HCT116 (cell line): ENCODE data around the gene DCP1B. TPM values are rescaled to one million over a fixed set of nuclear protein-coding genes. Genes with fewer than 3 reads are reported as not detected.

ENCODE experiments used
- ATAC-seq: fragments of 200-7000 bp; cut with Tn5 transposase; 2 replicates; pipeline ENCODE4 v1.9.1; 2020; ENCODE audit warnings: mild to moderate bottlenecking, moderate library complexity
- BruUV-seq: library from RNA; stranded (reverse); fragments of 400-500 nt; replicated peaks from 2 replicates; lab custom pipeline; 2021; lab: Mats Ljungman, UMichigan
- CTCF ChIA-PET: fragments of 300-600 bp; sonication (Branson Sonifier 250); formaldehyde crosslinking; loops from one replicate; lab custom pipeline; 2021; ENCODE audit warnings: antibody characterized with exemption; lab: Charles Lee
- POLR2A ChIA-PET: fragments of 300-600, 350-600 bp; sonication (Branson Sonifier 250); formaldehyde crosslinking; loops from one replicate; lab custom pipeline; 2021; ENCODE audit warnings: antibody characterized with exemption; lab: Charles Lee
- RAD21 ChIA-PET, 2 experiments: fragments of 300-600 bp; sonication (Branson Sonifier 250); formaldehyde crosslinking; loops; one replicate each; lab custom pipeline; 2023; ENCODE audit warnings: low total read pairs in 2 of 2; ENCODE audit not compliant: uncharacterized antibody in 2 of 2, unreplicated experiment in 2 of 2, low non-redundant PET in 1 of 2; lab: Charles Lee
- DNase-seq: peaks from one replicate; pipeline ENCODE4 v3.0.0-alpha.2; 2010; ENCODE audit warnings: low read depth, low spot score
- H2AFZ ChIP-seq: fragments of 200-600 bp; shearing (Covaris generic), sonication (generic); 2 replicates; pipeline ENCODE4 v1.6.1; 2017; ENCODE audit warnings: low read depth, mixed run types, mixed read lengths, antibody characterized with exemption, low read length; ENCODE audit not compliant: poor library complexity, severe bottlenecking
- H3K27ac ChIP-seq: 2 replicates; pipeline ENCODE4 v1.5.1; 2012; ENCODE audit warnings: low read depth, low read length
- H3K27me3 ChIP-seq: fragments of 200-600 bp; sonication (generic); 2 replicates; pipeline ENCODE4 v1.6.1; 2016; ENCODE audit warnings: mixed run types, low read length, mixed read lengths; ENCODE audit not compliant: insufficient read depth
- H3K36me3 ChIP-seq, 2 experiments: fragments of 200-500 bp in 1 of 2; fragments of 200-600 bp in 1 of 2; sonication (Bioruptor generic) in 1 of 2; sonication (generic) in 1 of 2; 2 replicates each; pipeline versions ENCODE4 v1.5.1 to v1.6.1; 2014 to 2016; ENCODE audit warnings: low read length in 2 of 2, inconsistent platforms in 1 of 2, mixed read lengths in 1 of 2, mixed run types in 1 of 2; ENCODE audit not compliant: insufficient read depth in 2 of 2, control insufficient read depth in 1 of 2
- H3K4me1 ChIP-seq, 2 experiments: fragments of 200-600 bp in 1 of 2; sonication (generic) in 1 of 2; 2 replicates each; pipeline versions ENCODE4 v1.5.1 to v1.6.1; 2012 to 2017; ENCODE audit warnings: low read length in 2 of 2, inconsistent platforms in 1 of 2, mild to moderate bottlenecking in 1 of 2, mixed read lengths in 1 of 2, mixed run types in 1 of 2, moderate library complexity in 1 of 2; ENCODE audit not compliant: insufficient read depth in 2 of 2, control insufficient read depth in 1 of 2
- H3K4me2 ChIP-seq: fragments of 200-600 bp; sonication (generic); 2 replicates; pipeline ENCODE4 v1.6.1; 2017; ENCODE audit warnings: mixed run types, low read length, mixed read lengths
- H3K4me3 ChIP-seq, 2 experiments: fragments of 200-600 bp in 1 of 2; sonication (generic) in 1 of 2; replicated peaks in 1 of 2; 2 replicates each; pipeline ENCODE4 v1.5.1; 2011 to 2016; ENCODE audit warnings: low read length in 2 of 2, control low read depth in 1 of 2, low read depth in 1 of 2, mild to moderate bottlenecking in 1 of 2, mixed read lengths in 1 of 2, mixed run types in 1 of 2
- H3K79me2 ChIP-seq: fragments of 200-600 bp; sonication (generic); 2 replicates; pipeline ENCODE4 v1.6.1; 2017; ENCODE audit warnings: mild to moderate bottlenecking, mixed run types, low read length, moderate library complexity, mixed read lengths; ENCODE audit not compliant: insufficient read depth
- H3K9ac ChIP-seq: fragments of 200-600 bp; sonication (generic); 2 replicates; pipeline ENCODE4 v1.6.1; 2016; ENCODE audit warnings: low read length, mixed read lengths
- H3K9me2 ChIP-seq: fragments of 200-600 bp; sonication (generic), shearing (Covaris generic); 2 replicates; pipeline ENCODE4 v1.6.1; 2017; ENCODE audit warnings: mixed run types, mild to moderate bottlenecking, moderate library complexity; ENCODE audit not compliant: insufficient read depth
- H3K9me3 ChIP-seq, 2 experiments: fragments of 200-500 bp in 1 of 2; fragments of 200-600 bp in 1 of 2; sonication (Bioruptor generic) in 1 of 2; sonication (generic) in 1 of 2; 2 replicates each; pipeline ENCODE4 v1.6.1; 2014 to 2017; ENCODE audit warnings: low read length in 2 of 2, mixed read lengths in 2 of 2, inconsistent platforms in 1 of 2, low read depth in 1 of 2, mild to moderate bottlenecking in 1 of 2, mixed run types in 1 of 2, moderate library complexity in 1 of 2; ENCODE audit not compliant: control insufficient read depth in 1 of 2, insufficient read depth in 1 of 2
- H4K20me1 ChIP-seq: fragments of 200-600 bp; sonication (generic), shearing (Covaris generic); 2 replicates; pipeline ENCODE4 v1.6.1; 2017; ENCODE audit warnings: mixed run types, mild to moderate bottlenecking, moderate library complexity; ENCODE audit not compliant: insufficient read depth
- ELF1 ChIP-seq: IDR thresholded peaks from 2 replicates; pipeline ENCODE4 v1.6.1; 2012; ENCODE audit warnings: low read depth, borderline replicate concordance
- POLR2AphosphoS5 ChIP-seq: IDR thresholded peaks from 2 replicates; pipeline ENCODE4 v1.6.1; 2011; ENCODE audit warnings: mild to moderate bottlenecking, low read depth, low read length, moderate library complexity
- RAD21 ChIP-seq: IDR thresholded peaks from 2 replicates; pipeline ENCODE4 v1.6.1; 2012; ENCODE audit warnings: low read depth, mild to moderate bottlenecking
- SRF ChIP-seq: IDR thresholded peaks from 2 replicates; pipeline ENCODE4 v1.6.1; 2012; ENCODE audit warnings: low read depth
- YY1 ChIP-seq: IDR thresholded peaks from 2 replicates; pipeline ENCODE4 v1.6.1; 2011; ENCODE audit warnings: low read length, low read depth, moderate library complexity, mild to moderate bottlenecking; ENCODE audit not compliant: insufficient replicate concordance; ENCODE audit errors: extremely low read depth
- intact Hi-C: fragments of 100-400 bp; cut with micrococcal nuclease; formaldehyde crosslinking; loops from 2 replicates; pipeline ENCODE4 v1.10.0; 2022
- total RNA-seq: library from RNA; stranded (reverse); gene quantifications from one replicate; pipeline ENCODE4 v1.2.1, GENCODE V29; 2021; ENCODE audit not compliant: unreplicated experiment
- TF ChIP-seq, protein P1 (sequence below): IDR thresholded peaks from 2 replicates; pipeline ENCODE4 v1.6.1; 2011; ENCODE audit warnings: mild to moderate bottlenecking, low read length, moderate library complexity; ENCODE audit not compliant: insufficient replicate concordance; ENCODE audit errors: extremely low read depth
- TF ChIP-seq, protein P2 (sequence below): IDR thresholded peaks from 2 replicates; pipeline ENCODE4 v1.6.1; 2012
- TF ChIP-seq, protein P3 (sequence below): IDR thresholded peaks from 2 replicates; pipeline ENCODE4 v1.6.1; 2012; ENCODE audit warnings: low read depth
- TF ChIP-seq, protein P4 (sequence below): IDR thresholded peaks from 2 replicates; pipeline ENCODE4 v1.6.1; 2012

The DCP1B gene
- total RNA-seq, 1 experiment from 2014 or later, result 13.8 TPM

DNA sequence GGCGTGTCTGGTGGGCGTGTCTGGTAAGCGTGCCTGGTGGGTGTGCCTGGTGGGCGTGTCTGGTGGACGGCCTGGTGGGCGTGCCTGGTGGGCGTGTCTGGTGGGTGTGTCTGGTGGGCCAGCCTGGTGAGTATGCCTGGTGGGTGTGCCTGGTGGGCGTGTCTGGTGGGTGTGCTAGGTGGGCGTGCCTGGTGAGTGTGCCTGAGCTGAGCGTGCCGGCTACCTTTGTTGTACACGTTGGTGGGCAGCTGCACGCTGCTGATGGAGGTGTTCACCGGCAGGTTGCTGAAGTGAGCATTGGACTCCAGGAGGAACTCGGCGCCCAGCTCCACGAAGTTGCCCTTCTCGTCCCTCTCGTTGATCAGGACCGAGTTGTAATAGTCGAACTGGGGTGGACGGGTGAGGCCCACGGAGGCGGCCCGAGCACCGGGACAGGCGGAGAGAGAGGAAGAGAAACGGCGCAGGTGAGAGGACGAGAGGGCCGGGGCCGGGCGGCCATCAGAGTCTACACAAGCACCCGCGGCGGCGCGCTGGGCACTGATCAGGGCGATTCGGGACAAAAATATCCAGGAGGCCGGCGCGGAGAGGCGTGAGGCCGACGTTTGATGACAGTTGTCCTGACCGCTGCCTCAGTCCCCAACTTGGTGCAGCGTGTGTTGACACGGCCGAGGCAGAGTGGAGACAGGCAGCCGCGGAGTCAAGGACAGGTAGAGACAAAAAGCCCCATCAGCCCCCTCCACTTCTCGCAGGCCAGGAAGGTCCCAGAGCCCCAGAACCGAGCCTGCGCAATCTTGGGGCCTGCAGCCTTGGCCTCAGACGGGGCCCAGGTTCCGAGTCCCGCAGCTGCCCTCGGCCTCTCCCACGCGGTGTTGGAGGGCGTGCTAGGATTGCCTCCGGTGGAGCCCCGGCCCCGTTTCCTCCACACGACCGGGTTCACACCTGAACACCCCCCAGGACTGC lies 96.3 kb downstream of the DCP1B start:
- no peaks in the 10 kb centered on the region for H3K9me2 ChIP-seq
- intact Hi-C loops, result no loop called here
- H3K4me3 ChIP-seq, result no peak overlapping the region
- ChIA-PET RAD21 (no interaction called here), CTCF (no interaction called here), POLR2A (no interaction called here)
- no peak overlapping the region for H3K4me2 ChIP-seq
- H3K27me3 ChIP-seq, result no peaks in the 10 kb centered on the region
- TF ChIP-seq, protein P1, sequence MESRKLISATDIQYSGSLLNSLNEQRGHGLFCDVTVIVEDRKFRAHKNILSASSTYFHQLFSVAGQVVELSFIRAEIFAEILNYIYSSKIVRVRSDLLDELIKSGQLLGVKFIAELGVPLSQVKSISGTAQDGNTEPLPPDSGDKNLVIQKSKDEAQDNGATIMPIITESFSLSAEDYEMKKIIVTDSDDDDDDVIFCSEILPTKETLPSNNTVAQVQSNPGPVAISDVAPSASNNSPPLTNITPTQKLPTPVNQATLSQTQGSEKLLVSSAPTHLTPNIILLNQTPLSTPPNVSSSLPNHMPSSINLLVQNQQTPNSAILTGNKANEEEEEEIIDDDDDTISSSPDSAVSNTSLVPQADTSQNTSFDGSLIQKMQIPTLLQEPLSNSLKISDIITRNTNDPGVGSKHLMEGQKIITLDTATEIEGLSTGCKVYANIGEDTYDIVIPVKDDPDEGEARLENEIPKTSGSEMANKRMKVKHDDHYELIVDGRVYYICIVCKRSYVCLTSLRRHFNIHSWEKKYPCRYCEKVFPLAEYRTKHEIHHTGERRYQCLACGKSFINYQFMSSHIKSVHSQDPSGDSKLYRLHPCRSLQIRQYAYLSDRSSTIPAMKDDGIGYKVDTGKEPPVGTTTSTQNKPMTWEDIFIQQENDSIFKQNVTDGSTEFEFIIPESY, result no peak
- TF ChIP-seq RAD21, result no peak
- TF ChIP-seq, protein P2, sequence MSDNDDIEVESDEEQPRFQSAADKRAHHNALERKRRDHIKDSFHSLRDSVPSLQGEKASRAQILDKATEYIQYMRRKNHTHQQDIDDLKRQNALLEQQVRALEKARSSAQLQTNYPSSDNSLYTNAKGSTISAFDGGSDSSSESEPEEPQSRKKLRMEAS, result no peak
- TF ChIP-seq, protein P3, sequence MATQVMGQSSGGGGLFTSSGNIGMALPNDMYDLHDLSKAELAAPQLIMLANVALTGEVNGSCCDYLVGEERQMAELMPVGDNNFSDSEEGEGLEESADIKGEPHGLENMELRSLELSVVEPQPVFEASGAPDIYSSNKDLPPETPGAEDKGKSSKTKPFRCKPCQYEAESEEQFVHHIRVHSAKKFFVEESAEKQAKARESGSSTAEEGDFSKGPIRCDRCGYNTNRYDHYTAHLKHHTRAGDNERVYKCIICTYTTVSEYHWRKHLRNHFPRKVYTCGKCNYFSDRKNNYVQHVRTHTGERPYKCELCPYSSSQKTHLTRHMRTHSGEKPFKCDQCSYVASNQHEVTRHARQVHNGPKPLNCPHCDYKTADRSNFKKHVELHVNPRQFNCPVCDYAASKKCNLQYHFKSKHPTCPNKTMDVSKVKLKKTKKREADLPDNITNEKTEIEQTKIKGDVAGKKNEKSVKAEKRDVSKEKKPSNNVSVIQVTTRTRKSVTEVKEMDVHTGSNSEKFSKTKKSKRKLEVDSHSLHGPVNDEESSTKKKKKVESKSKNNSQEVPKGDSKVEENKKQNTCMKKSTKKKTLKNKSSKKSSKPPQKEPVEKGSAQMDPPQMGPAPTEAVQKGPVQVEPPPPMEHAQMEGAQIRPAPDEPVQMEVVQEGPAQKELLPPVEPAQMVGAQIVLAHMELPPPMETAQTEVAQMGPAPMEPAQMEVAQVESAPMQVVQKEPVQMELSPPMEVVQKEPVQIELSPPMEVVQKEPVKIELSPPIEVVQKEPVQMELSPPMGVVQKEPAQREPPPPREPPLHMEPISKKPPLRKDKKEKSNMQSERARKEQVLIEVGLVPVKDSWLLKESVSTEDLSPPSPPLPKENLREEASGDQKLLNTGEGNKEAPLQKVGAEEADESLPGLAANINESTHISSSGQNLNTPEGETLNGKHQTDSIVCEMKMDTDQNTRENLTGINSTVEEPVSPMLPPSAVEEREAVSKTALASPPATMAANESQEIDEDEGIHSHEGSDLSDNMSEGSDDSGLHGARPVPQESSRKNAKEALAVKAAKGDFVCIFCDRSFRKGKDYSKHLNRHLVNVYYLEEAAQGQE, result no peak
- no peak for TF ChIP-seq SRF
- TF ChIP-seq YY1, result no peak
- no peak for TF ChIP-seq POLR2AphosphoS5
- TF ChIP-seq ELF1, result no peak
- TF ChIP-seq, protein P4, sequence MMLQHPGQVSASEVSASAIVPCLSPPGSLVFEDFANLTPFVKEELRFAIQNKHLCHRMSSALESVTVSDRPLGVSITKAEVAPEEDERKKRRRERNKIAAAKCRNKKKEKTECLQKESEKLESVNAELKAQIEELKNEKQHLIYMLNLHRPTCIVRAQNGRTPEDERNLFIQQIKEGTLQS, result no peak
- no TSS peak for BruUV-seq
- no peaks in the 10 kb centered on the region for H3K79me2 ChIP-seq
- no peak overlapping the region for H2AFZ ChIP-seq
- H3K27ac ChIP-seq, result no peak overlapping the region
- H3K4me1 ChIP-seq, result peaks cover 0 to 7% of the 10 kb centered on the region in 2 experiments; a peak in 1 of 4 replicates
- DNase-seq (no peak), ATAC-seq (0 out of 2 replicates have a peak, but pooled peaks have one; percentile 30)
- peaks cover 10 to 15% of the 10 kb centered on the region in 2 experiments; a peak in 2 of 4 replicates for H3K9me3 ChIP-seq
- no peak overlapping the region for H3K9ac ChIP-seq
- no peaks in the 10 kb centered on the region for H4K20me1 ChIP-seq
- H3K36me3 ChIP-seq, result no peaks in the 10 kb centered on the region
